GM18526 (cell line): ENCODE data around the gene ADAMTS8.

ENCODE experiments used
- POLR2A ChIP-seq: IDR thresholded peaks from 3 replicates; pipeline ENCODE4 v1.6.1; 2011; ENCODE audit not compliant: insufficient read length; ENCODE audit errors: extremely low read depth

Gene ADAMTS8

DNA sequence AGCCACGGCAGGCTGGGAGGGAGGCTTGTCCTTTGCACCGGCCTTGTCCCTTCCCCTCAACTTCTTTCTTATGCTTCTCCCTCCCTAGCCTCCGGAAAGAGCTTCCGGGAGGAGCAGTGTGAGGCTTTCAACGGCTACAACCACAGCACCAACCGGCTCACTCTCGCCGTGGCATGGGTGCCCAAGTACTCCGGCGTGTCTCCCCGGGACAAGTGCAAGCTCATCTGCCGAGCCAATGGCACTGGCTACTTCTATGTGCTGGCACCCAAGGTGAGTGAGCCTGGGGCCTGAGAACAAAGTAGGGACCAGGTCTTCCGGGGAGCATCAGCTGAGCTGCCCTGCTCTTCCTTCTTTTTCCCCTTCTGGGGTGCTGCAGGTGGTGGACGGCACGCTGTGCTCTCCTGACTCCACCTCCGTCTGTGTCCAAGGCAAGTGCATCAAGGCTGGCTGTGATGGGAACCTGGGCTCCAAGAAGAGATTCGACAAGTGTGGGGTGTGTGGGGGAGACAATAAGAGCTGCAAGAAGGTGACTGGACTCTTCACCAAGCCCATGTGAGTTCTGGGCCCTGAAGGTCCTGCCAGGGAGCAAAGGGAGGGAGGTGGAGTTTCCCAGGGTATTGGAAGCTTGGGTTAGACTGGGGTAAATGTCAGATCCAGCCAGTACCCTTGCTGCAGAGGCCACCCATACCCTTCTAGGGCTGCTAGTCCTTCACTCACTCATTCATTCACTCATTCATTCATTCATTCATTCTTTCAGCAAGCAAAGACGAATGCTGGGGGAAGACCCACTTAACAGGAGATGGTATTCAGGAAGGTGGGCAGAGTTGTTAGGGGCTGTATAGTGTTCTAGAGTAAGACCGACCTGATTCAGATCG, 42.7 kb upstream of the ADAMTS8 start:
- TF ChIP-seq POLR2A, result no peak

- no peak for TF ChIP-seq POLR2A
These were observed 40.8 kb upstream of the ADAMTS8 start for GRCh38 chr11:130469181-130469580.

- no peak for TF ChIP-seq POLR2A
These were observed 38.9 kb upstream of the ADAMTS8 start for GRCh38 chr11:130467116-130467900.

DNA sequence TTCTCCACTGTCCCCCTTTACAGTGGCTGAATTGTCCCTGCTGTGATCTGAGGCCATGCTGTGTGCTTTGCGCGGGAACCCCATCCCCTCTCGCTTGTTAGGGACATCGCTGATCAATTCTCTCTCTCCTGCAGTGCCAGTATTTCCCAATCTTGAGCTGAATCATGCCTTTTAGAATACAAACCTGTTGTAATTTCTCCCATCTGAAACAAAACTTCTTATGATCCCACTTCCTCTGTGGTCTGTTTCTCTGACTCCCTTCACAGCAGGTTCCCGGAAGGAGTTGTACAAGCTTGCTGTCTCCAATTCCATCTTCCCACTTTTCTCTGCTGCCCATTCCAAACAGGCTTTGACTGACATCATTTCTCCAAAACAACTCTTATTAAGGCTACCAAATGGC, 36.9 kb upstream of the ADAMTS8 start:
- TF ChIP-seq POLR2A, result no peak

GRCh38 chr11:130464291-130464812, 35.9 kb upstream of the ADAMTS8 start:
- TF ChIP-seq POLR2A, result no peak

GRCh38 chr11:130462931-130463330, 34.5 kb upstream of the ADAMTS8 start:
- no peak for TF ChIP-seq POLR2A

- TF ChIP-seq POLR2A, result no peak
These were observed 33.9 kb upstream of the ADAMTS8 start for GRCh38 chr11:130462101-130462885.

DNA sequence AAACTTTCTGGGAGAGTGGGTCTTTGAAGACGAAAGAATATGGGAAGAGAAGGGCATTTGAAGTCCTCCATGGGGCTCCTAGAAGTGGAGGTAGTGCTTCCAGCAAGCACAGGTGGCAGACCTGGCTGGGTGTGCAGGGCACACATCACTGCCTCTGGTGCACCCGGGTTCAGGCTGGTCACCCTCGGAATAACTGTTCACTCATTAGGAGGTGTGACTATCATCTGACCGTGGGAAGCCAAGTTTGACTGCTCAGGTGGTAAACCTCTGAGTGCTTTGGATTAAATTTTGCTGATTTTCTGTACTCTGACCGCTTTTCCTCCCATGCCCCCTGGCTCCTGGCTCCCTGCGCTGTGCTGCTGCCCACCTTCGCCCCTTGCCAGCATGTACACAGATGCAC, 31.1 kb upstream of the ADAMTS8 start:
- no peak for TF ChIP-seq POLR2A

GRCh38 chr11:130458410-130458729, 30.0 kb upstream of the ADAMTS8 start:
- no peak for TF ChIP-seq POLR2A

- TF ChIP-seq POLR2A, result no peak
These were observed 29.4 kb upstream of the ADAMTS8 start for GRCh38 chr11:130457623-130458409.

DNA sequence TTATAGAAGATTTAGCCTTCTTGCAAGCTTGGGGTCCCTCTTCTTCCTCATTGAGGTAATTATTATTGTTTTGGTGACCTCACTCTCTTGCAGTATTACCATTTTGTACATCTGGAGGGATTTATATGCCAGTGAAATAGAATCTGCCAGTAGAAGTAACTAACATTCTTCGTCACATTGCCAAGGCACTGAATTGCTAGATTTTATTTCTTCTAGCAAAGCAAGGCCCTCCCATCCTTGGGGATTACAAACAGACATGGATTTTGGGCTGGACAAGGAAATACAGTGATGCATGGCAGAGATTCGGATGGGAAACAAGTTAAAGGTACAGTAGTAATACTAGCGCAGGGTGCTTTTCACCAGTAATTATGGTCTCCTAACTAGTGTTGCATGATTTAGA, 27.9 kb upstream of the ADAMTS8 start:
- no peak for TF ChIP-seq POLR2A

GRCh38 chr11:130455483-130456127, 27.2 kb upstream of the ADAMTS8 start:
- TF ChIP-seq POLR2A, result no peak

GRCh38 chr11:130454491-130455252, 26.3 kb upstream of the ADAMTS8 start:
- TF ChIP-seq POLR2A, result no peak
